ENCODE measurements around the gene DNMT3A. TPM values are rescaled to one million over a fixed set of nuclear protein-coding genes. Genes with fewer than 3 reads are reported as not detected.

DNMT3A gene
- total RNA-seq, 1 donor from 2014 or later, result 113 TPM

- Mint-ChIP-seq H3K27me3 (ENCODE audit: low read depth) (no peaks in the 10 kb centered on the region), H3K9me3 (no peaks in the 10 kb centered on the region), H3K36me3 (ENCODE audit: low read depth) (peaks cover 2% of the 10 kb centered on the region), H3K4me1 (peaks cover 16% of the 10 kb centered on the region), H3K27ac (ENCODE audit: unreplicated experiment) (no peak overlapping the region), H3K4me3 (no peak overlapping the region)
- no peak for DNase-seq (ENCODE audit: low read depth, low spot score)
- TF ChIP-seq CTCF (conservative IDR thresholded peaks at IDR 0.05), result no peak
These were observed 26.4 kb downstream of the DNMT3A start for GRCh38 chr2:25315316-25315680.

- Mint-ChIP-seq H3K27ac (ENCODE audit: unreplicated experiment) (no peak overlapping the region), H3K27me3 (ENCODE audit: low read depth) (no peaks in the 10 kb centered on the region), H3K4me1 (peaks cover 16% of the 10 kb centered on the region), H3K36me3 (ENCODE audit: low read depth) (peaks cover 2% of the 10 kb centered on the region), H3K4me3 (no peak overlapping the region), H3K9me3 (no peaks in the 10 kb centered on the region)
- DNase-seq (ENCODE audit: low read depth, low spot score), result no peak
- TF ChIP-seq CTCF (conservative IDR thresholded peaks at IDR 0.05), result no peak
These were observed 27.0 kb downstream of the DNMT3A start for GRCh38 chr2:25314514-25315315.

GRCh38 chr2:25313711-25314513, 27.8 kb downstream of the DNMT3A start:
- Mint-ChIP-seq H3K27me3 (ENCODE audit: low read depth) (no peaks in the 10 kb centered on the region), H3K27ac (ENCODE audit: unreplicated experiment) (no peak overlapping the region), H3K4me3 (no peak overlapping the region), H3K9me3 (no peaks in the 10 kb centered on the region), H3K36me3 (ENCODE audit: low read depth) (no peaks in the 10 kb centered on the region), H3K4me1 (peaks cover 21% of the 10 kb centered on the region)
- DNase-seq (ENCODE audit: low read depth, low spot score), result no peak
- TF ChIP-seq CTCF (conservative IDR thresholded peaks at IDR 0.05), result no peak

GRCh38 chr2:25312958-25313710, 28.6 kb downstream of the DNMT3A start:
- Mint-ChIP-seq H3K9me3 (no peaks in the 10 kb centered on the region), H3K4me1 (peaks cover 21% of the 10 kb centered on the region)

More at GRCh38 chr2:25312958-25313710, 28.6 kb downstream of the DNMT3A start:
- no peaks in the 10 kb centered on the region for H3K36me3 Mint-ChIP-seq (ENCODE audit: low read depth)
- H3K27me3 Mint-ChIP-seq (ENCODE audit: low read depth), result no peaks in the 10 kb centered on the region
- DNase-seq (ENCODE audit: low read depth, low spot score), result no peak
- H3K27ac Mint-ChIP-seq (ENCODE audit: unreplicated experiment), result no peak overlapping the region
- no peak overlapping the region for H3K4me3 Mint-ChIP-seq
- no peak for TF ChIP-seq CTCF (conservative IDR thresholded peaks at IDR 0.05)
